ENCODE data around the gene RP9. TPM values are rescaled to one million over a fixed set of nuclear protein-coding genes. Genes with fewer than 3 reads are reported as not detected.

Gene RP9
- total RNA-seq, 1 donor from 2014 or later, result 17.8 TPM

DNA sequence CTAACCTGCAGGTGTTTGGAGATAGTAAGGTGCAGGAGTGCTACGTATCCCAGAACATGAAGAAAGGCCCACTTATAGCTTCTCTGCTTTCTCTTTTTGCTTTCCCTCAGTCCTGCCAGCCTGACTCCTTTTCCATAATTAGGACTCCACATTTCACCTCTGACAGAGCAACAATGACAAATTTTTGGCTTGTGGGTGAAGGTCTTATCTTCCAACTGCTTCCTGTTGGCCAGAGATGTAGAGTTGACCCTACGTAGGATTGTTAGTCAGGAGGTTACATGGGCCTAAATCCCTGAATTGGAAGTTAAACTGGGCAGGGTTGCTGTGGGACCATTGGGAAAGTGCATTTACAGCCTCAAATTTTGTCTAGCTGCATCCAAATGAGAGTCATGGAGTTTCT lies 21.3 kb downstream of the RP9 start:
- Histone ChIP-seq H3K9ac (ENCODE audit: low read length) (no peak overlapping the region), H3K27me3 (ENCODE audit: insufficient read depth, low read length) (no peaks in the 10 kb centered on the region), H3K4me3 (ENCODE audit: insufficient read depth, low read depth, low read length) (no peak overlapping the region), H2AFZ (ENCODE audit: low read depth, low read length) (no peak overlapping the region), H3K9me3 (ENCODE audit: insufficient read depth, low read depth, low read length) (no peaks in the 10 kb centered on the region), H3K4me2 (ENCODE audit: low read length) (no peak overlapping the region), H3K79me2 (ENCODE audit: insufficient read depth, low read length) (no peaks in the 10 kb centered on the region), H3K27ac (ENCODE audit: low read depth, low read length) (no peak overlapping the region), H3K4me1 (ENCODE audit: insufficient read depth, low read length) (peaks cover 8% of the 10 kb centered on the region), H4K20me1 (ENCODE audit: insufficient read depth, low read length) (no peaks in the 10 kb centered on the region), H3K36me3 (ENCODE audit: insufficient read depth, low read length) (no peaks in the 10 kb centered on the region)
- H3K27ac Mint-ChIP-seq (ENCODE audit: unreplicated experiment), result no peak overlapping the region
- FAIRE-seq, result no peak
- TF ChIP-seq CTCF (IDR thresholded peaks at IDR 0.05; ENCODE audit: insufficient read depth, low read depth, low read length), result no peak
- no peak for TF ChIP-seq EZH2 (IDR thresholded peaks at IDR 0.05; ENCODE audit: insufficient read depth, low read length)
- no peaks in the 10 kb centered on the region for H3K9me3 Mint-ChIP-seq (ENCODE audit: unreplicated experiment)
- no peak overlapping the region for H3K4me3 Mint-ChIP-seq (ENCODE audit: unreplicated experiment)
- DNase-seq (ENCODE audit: low read depth), result no peak
- H3K4me1 Mint-ChIP-seq (ENCODE audit: low read depth, unreplicated experiment), result peaks cover 3% of the 10 kb centered on the region
- no peaks in the 10 kb centered on the region for H3K27me3 Mint-ChIP-seq (ENCODE audit: low read depth, unreplicated experiment)
- H3K36me3 Mint-ChIP-seq (ENCODE audit: low read depth, unreplicated experiment), result peaks cover 1% of the 10 kb centered on the region

DNA sequence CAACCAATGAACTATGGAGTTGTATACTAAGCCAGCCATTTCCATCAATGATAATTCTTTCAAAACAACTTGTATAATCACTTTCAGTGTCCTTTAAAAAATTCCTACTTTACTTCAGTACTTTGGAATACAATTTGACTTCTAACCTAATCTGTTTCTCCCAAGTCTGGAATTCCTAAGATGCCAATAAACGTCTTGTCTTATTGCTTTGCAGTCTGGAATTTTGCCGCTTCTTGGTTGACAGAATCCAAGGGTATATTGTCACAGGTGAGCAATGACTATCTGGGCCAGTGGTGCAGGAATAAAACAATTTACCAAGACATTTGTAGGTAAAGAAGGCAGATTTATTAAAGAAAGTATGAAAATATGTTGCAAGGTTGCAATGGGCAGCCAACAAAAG lies 21.8 kb downstream of the RP9 start:
- Histone ChIP-seq H2AFZ (ENCODE audit: low read depth, low read length) (peak overlapping the region; percentile 34), H4K20me1 (ENCODE audit: insufficient read depth, low read length) (no peaks in the 10 kb centered on the region), H3K4me3 (ENCODE audit: insufficient read depth, low read depth, low read length) (no peak overlapping the region), H3K9ac (ENCODE audit: low read length) (no peak overlapping the region), H3K4me2 (ENCODE audit: low read length) (no peak overlapping the region), H3K27me3 (ENCODE audit: insufficient read depth, low read length) (no peaks in the 10 kb centered on the region), H3K79me2 (ENCODE audit: insufficient read depth, low read length) (no peaks in the 10 kb centered on the region), H3K4me1 (ENCODE audit: insufficient read depth, low read length) (peaks cover 8% of the 10 kb centered on the region), H3K27ac (ENCODE audit: low read depth, low read length) (no peak overlapping the region), H3K9me3 (ENCODE audit: insufficient read depth, low read depth, low read length) (no peaks in the 10 kb centered on the region), H3K36me3 (ENCODE audit: insufficient read depth, low read length) (no peaks in the 10 kb centered on the region)
- TF ChIP-seq CTCF (IDR thresholded peaks at IDR 0.05; ENCODE audit: insufficient read depth, low read depth, low read length) (no peak), EZH2 (IDR thresholded peaks at IDR 0.05; ENCODE audit: insufficient read depth, low read length) (no peak)
- Mint-ChIP-seq H3K27ac (ENCODE audit: unreplicated experiment) (no peak overlapping the region), H3K27me3 (ENCODE audit: low read depth, unreplicated experiment) (no peaks in the 10 kb centered on the region), H3K4me3 (ENCODE audit: unreplicated experiment) (no peak overlapping the region), H3K4me1 (ENCODE audit: low read depth, unreplicated experiment) (peaks cover 3% of the 10 kb centered on the region), H3K9me3 (ENCODE audit: unreplicated experiment) (no peaks in the 10 kb centered on the region), H3K36me3 (ENCODE audit: low read depth, unreplicated experiment) (no peaks in the 10 kb centered on the region)
- DNase-seq (ENCODE audit: low read depth) (no peak), FAIRE-seq (no peak)

- no peak for FAIRE-seq
- no peaks in the 10 kb centered on the region for H3K36me3 Mint-ChIP-seq (ENCODE audit: low read depth, unreplicated experiment)
- peaks cover 5% of the 10 kb centered on the region for H3K4me1 Mint-ChIP-seq (ENCODE audit: low read depth, unreplicated experiment)
- peaks cover 8% of the 10 kb centered on the region for H3K27me3 Mint-ChIP-seq (ENCODE audit: low read depth, unreplicated experiment)
- no peaks in the 10 kb centered on the region for H3K79me2 ChIP-seq (ENCODE audit: insufficient read depth, low read length)
- no peak overlapping the region for H3K4me3 Mint-ChIP-seq (ENCODE audit: unreplicated experiment)
- H3K9me3 ChIP-seq (ENCODE audit: insufficient read depth, low read depth, low read length), result no peaks in the 10 kb centered on the region
- H3K27ac Mint-ChIP-seq (ENCODE audit: unreplicated experiment), result no peak overlapping the region
- H3K4me3 ChIP-seq (ENCODE audit: insufficient read depth, low read depth, low read length), result no peak overlapping the region
- TF ChIP-seq CTCF (IDR thresholded peaks at IDR 0.05; ENCODE audit: insufficient read depth, low read depth, low read length) (no peak), EZH2 (IDR thresholded peaks at IDR 0.05; ENCODE audit: insufficient read depth, low read length) (no peak)
- no peaks in the 10 kb centered on the region for H3K27me3 ChIP-seq (ENCODE audit: insufficient read depth, low read length)
- H3K9me3 Mint-ChIP-seq (ENCODE audit: unreplicated experiment), result peaks cover 2% of the 10 kb centered on the region
- no peak for DNase-seq (ENCODE audit: low read depth)
- no peak overlapping the region for H3K4me2 ChIP-seq (ENCODE audit: low read length)
- no peak overlapping the region for H3K9ac ChIP-seq (ENCODE audit: low read length)
- H4K20me1 ChIP-seq (ENCODE audit: insufficient read depth, low read length), result no peaks in the 10 kb centered on the region
- no peak overlapping the region for H3K27ac ChIP-seq (ENCODE audit: low read depth, low read length)
- H3K36me3 ChIP-seq (ENCODE audit: insufficient read depth, low read length), result no peaks in the 10 kb centered on the region
- H2AFZ ChIP-seq (ENCODE audit: low read depth, low read length), result no peak overlapping the region
- H3K4me1 ChIP-seq (ENCODE audit: insufficient read depth, low read length), result no peaks in the 10 kb centered on the region
Observed at GRCh38 chr7:33079763-33080690, 29.2 kb downstream of the RP9 start.
